ENCODE results near the gene LMAN2L. TPM values are rescaled to one million over a fixed set of nuclear protein-coding genes. Genes with fewer than 3 reads are reported as not detected.

Gene LMAN2L
- total and polyA plus RNA-seq, 2 of the 8 experiments (the other 6 are each of a cell fraction or from before 2014, with no cell fraction given): 14.3 to 17.6 TPM

- Histone ChIP-seq H3K79me2 (ENCODE audit: control insufficient read depth in 1 of 2, insufficient read depth in 2 of 2, low read length in 2 of 2) (no peaks in the 10 kb centered on the region), H3K4me3 (ENCODE audit: extremely low read depth in 1 of 4, insufficient read depth in 2 of 4, low read depth in 3 of 4, low read length in 4 of 4) (no peak overlapping the region), H3K27ac (ENCODE audit: low read depth, low read length) (no peak overlapping the region), H4K91ac (replicated peaks; ENCODE audit: insufficient read length, low read length) (no peak overlapping the region), H2BK120ac (replicated peaks; ENCODE audit: low read depth, low read length) (no peak overlapping the region), H3K23ac (ENCODE audit: insufficient read length) (no peak overlapping the region), H2AFZ (ENCODE audit: low read length) (no peak overlapping the region), H4K20me1 (replicated peaks in 1 of 2; ENCODE audit: control insufficient read depth in 1 of 2, insufficient read depth in 2 of 2, low read length in 2 of 2) (no peaks in the 10 kb centered on the region), H3K4me2 (ENCODE audit: insufficient read depth in 1 of 2, low read depth in 2 of 2, low read length in 2 of 2) (no peak overlapping the region), H3K23me2 (ENCODE audit: low read depth, low read length) (no peaks in the 10 kb centered on the region), H2BK12ac (ENCODE audit: low read depth, low read length) (no peak overlapping the region), H3K56ac (replicated peaks; ENCODE audit: insufficient read length, low read depth, low read length) (no peak overlapping the region), H4K8ac (ENCODE audit: extremely low read depth, insufficient read depth, low read length) (no peak overlapping the region), H2BK5ac (ENCODE audit: low read depth, low read length) (no peak overlapping the region), H3K79me1 (ENCODE audit: low read depth, low read length) (no peaks in the 10 kb centered on the region), H2AK5ac (ENCODE audit: low read depth, low read length) (no peak overlapping the region), H3K14ac (ENCODE audit: insufficient read length) (no peak overlapping the region), H3K4ac (replicated peaks; ENCODE audit: insufficient read length, low read depth, low read length) (no peak overlapping the region), H3K18ac (ENCODE audit: extremely low read depth, low read length) (no peak overlapping the region), H3K36me3 (ENCODE audit: control insufficient read depth in 2 of 4, insufficient read depth in 4 of 4, low read length in 3 of 4) (peaks cover 5 to 9% (median 7%) of the 10 kb centered on the region in 4 experiments; a peak in 5 of 8 replicates), H4K5ac (ENCODE audit: insufficient read length, low read depth, low read length) (no peak overlapping the region), H2BK15ac (ENCODE audit: low read length) (no peak overlapping the region), H3K9ac (replicated peaks in 1 of 4; ENCODE audit: extremely low read depth in 1 of 4, low read depth in 3 of 4, low read length in 3 of 4) (no peak overlapping the region), H3K9me3 (ENCODE audit: insufficient read depth in 2 of 2, low read depth in 1 of 2, low read length in 1 of 2) (no peaks in the 10 kb centered on the region), H2BK20ac (ENCODE audit: low read length) (no peak overlapping the region), H3K4me1 (replicated peaks in 1 of 4; ENCODE audit: control insufficient read depth in 3 of 4, insufficient read depth in 4 of 4, low read length in 3 of 4) (no peaks in the 10 kb centered on the region), H3K27me3 (replicated peaks in 1 of 4; ENCODE audit: control insufficient read depth in 3 of 4, extremely low read depth in 1 of 4, insufficient read depth in 3 of 4, low read length in 3 of 4) (no peaks in the 10 kb centered on the region)
- no peak for FAIRE-seq
- CTCF ChIA-PET (ENCODE audit: partially characterized antibody): interaction anchor here (1.1 to 1.6 kb wide), 3 partner anchors 11 to 156 kb away, joined by 4 to 6 read pairs (median 4); partner anchors contain the start of gene ANKRD39
- POLR2A ChIA-PET (ENCODE audit: partially characterized antibody): interaction anchor here (0.9 to 1.8 kb wide), 5 partner anchors 9 to 83 kb away, joined by 3 to 4 read pairs (median 3); no protein-coding TSS in a partner anchor
- WGBS, 2 experiments (ENCODE audit: extremely low coverage in 1 of 2, insufficient coverage in 1 of 2, insufficient read length in 1 of 2, insufficient replicate concordance in 2 of 2, low coverage in 1 of 2, low lambda C conversion rate in 2 of 2, missing lambda C conversion rate in 1 of 2): 94% methylated on average over 6 of the region's 6 CpGs; no CpG with 5 or more reads in 1 of the 2 experiments
- no peak for DNase-seq (ENCODE audit: low read depth in 1 of 2, low spot score in 2 of 2)
- TF ChIP-seq BRCA1 (IDR thresholded peaks at IDR 0.05; ENCODE audit: low read depth, low read length) (no peak), USF2 (IDR thresholded peaks at IDR 0.05; ENCODE audit: low read length) (no peak), RFX5 (IDR thresholded peaks at IDR 0.05; ENCODE audit: borderline replicate concordance, low read depth, low read length) (no peak), CHD1 (IDR thresholded peaks at IDR 0.05; ENCODE audit: low read depth, low read length) (no peak), BCL11A (IDR thresholded peaks at IDR 0.05; ENCODE audit: low read depth in 2 of 2, low read length in 2 of 2) (no peak), MAX (IDR thresholded peaks at IDR 0.05) (no peak)
These were observed 38.2 kb downstream of the LMAN2L start for GRCh38 chr2:96701636-96702035.

Measured in H1 (cell line).